NB4 (cell line): ENCODE measurements around the gene DEAF1.

Experiments used
- DNase-seq: peaks from one replicate; pipeline ENCODE4 v3.0.0; 2010; ENCODE audit warnings: low read depth
- H3K4me3 ChIP-seq: one replicate; pipeline ENCODE4 v1.5.1; 2011; ENCODE audit warnings: mild to moderate bottlenecking, low read depth, low read length, moderate library complexity
- CTCF ChIP-seq: IDR thresholded peaks from one replicate; pipeline ENCODE4 v1.5.1; 2012; ENCODE audit warnings: low read depth, low read length
- MYC ChIP-seq: IDR thresholded peaks from 2 replicates; pipeline ENCODE4 v1.6.1; 2011; ENCODE audit warnings: low read depth, low read length
- POLR2A ChIP-seq: IDR thresholded peaks from 2 replicates; pipeline ENCODE4 v1.6.1; 2011; ENCODE audit warnings: mild to moderate bottlenecking; ENCODE audit not compliant: insufficient read length; ENCODE audit errors: extremely low read depth
- TF ChIP-seq, protein P1 (sequence below): IDR thresholded peaks from 2 replicates; pipeline ENCODE4 v1.6.1; 2011; ENCODE audit warnings: low read depth, low read length

Gene DEAF1

DNA sequence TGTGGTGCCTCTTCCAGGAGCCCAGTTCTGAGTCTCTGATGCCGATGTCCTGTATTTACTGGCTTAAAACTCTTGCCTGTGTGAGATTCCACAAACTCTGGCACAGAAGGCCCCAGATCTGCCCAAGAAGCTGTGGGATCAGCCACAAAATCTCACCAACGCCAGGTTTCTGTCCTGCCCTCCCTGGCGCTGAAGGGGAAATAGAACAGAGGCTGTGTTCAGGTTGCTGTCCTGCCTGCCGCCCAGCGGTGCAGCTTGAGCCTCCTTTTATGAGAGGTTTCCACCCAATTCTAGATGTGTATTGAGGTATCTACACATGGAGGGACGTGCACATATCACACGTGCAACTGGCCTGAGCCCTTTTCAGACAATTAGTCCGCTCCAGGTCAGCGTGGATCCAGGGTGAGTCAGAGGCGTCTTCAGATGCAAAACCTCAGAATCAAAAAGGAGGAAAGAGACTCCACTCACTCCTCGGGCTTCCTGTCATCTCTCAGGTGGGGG lies 2.8 kb upstream of the DEAF1 start:
- no peak for DNase-seq
- no peak overlapping the region for H3K4me3 ChIP-seq
- TF ChIP-seq, protein P1, sequence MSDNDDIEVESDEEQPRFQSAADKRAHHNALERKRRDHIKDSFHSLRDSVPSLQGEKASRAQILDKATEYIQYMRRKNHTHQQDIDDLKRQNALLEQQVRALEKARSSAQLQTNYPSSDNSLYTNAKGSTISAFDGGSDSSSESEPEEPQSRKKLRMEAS: no peak
- TF ChIP-seq MYC (no peak), POLR2A (no peak), CTCF (no peak)

DNA sequence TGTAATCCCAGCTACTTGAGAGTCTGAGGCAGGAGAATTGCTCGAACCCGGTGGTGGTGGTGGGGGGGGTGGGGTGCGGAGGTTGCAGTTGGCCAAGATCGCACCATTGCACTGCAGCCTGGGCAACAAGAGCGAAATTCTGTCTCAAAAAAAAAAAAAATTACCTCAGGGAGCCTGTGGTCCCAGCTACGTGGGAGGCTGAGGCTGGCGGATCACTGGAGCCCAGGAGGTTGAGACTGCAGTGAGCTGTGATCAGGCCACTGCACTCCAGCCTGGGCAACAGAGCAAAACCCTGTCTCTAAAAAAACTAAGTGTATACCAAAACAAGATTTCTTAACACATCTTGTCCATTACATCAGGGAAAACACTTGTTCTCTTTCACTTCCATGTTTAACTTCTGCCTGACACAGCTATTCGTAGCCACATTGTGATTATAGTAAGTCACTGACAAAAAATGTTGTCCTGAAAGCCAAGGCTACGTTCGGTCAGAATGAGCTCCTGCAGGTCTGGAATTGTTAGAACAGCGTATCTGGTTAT lies 2.0 kb upstream of the DEAF1 start:
- peak overlapping the region; percentile 88 for H3K4me3 ChIP-seq
- TF ChIP-seq CTCF (no peak), POLR2A (no peak), MYC (no peak)
- TF ChIP-seq, protein P1: no peak
- peak; percentile 35 for DNase-seq

DNA sequence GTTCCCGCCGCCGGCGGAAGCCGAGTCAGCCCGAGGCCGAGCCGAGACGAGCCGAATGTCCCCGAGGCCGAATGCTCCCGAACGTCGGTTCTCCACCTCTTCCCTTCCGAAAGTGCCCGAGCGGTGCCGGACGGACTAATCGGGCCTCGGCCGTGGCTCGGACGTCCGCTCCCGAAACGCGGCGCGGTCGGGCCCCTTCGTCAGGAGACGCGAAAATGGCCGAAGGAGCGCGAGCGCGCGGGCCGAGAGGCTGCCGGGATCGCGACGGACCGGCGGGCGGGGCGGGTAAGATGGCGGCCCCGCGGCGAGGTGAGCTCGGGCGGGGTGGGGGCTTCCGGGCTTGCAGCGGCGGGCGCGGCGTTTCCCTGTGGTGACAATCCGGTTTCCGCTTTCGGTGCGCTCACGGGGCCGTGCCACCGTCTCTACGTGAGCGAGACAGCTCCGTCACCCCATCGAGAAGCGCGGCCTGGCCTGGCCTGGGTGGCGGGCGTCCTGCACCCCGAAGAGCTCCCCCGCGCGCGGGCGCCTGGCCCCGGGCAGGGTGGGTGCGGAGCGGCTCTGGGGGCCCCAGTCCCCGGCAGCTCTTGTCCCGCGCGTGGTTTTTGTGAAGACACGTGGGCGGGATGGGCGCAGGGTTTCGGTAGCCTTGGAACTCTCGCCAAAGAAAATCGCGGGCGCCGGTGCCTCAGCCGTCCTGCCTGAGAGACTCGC lies 671 bp upstream of the DEAF1 start, which contains the start of gene TMEM80:
TSS of gene TMEM80 (plus strand) at position 279 of the 711 bp plus-strand sequence. CDS start at position 291, 12 bp downstream.
- DNase-seq: peak; percentile 98
- TF ChIP-seq CTCF (no peak), MYC (peak; percentile 23; the same call in 1 of the 2 replicates), POLR2A (peak; percentile 64)
- TF ChIP-seq, protein P1: peak; percentile 80
- peak within 1 kb of the TSS; percentile 88 for H3K4me3 ChIP-seq

GRCh38 chr11:695288-695537 lies 191 bp upstream of the DEAF1 start:
- peak overlapping the region; percentile 54 for H3K4me3 ChIP-seq
- DNase-seq: no peak
- TF ChIP-seq, protein P1: no peak
- no peak for TF ChIP-seq POLR2A
- no peak for TF ChIP-seq CTCF
- no peak for TF ChIP-seq MYC

DNA sequence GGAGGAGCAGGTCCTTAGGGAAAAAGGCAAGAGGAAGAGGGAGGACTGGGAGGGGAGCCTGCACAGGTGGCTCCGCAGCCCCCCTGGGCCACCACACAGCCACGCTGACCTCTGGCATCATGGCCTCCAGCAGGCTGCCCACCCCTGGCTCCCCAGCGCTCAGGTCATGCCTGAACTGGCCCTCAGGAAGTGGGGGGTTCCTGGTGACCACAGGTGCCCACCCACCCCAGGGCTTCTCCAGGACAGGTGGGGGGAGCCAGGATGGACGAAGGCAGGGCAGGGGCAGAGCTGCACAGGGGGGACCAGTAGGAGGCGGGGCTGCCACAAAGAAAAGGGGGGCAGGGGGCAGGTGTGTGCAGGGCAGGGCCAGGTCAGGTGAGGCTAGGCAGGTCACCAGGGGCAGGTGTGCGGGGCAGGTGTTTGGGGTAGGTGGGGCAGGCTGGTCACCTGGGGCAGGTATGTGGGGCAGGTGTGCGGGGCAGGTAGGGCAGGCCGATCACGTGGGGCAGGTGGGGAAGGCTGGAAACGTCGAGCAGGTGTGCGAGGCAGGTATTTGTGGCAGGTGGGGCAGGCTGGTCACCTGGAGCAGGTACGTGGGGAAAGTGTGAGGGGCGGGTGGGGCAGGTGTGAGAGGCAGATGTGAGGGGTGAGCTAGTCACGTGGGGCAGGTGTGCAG lies 997 bp downstream of the DEAF1 start:
- DNase-seq: no peak
- peak overlapping the region; percentile 64 for H3K4me3 ChIP-seq
- TF ChIP-seq POLR2A (no peak), MYC (no peak), CTCF (no peak)
- TF ChIP-seq, protein P1: no peak; the same call in 1 of the 2 replicates
